HG02973 (cell line): ENCODE data around the gene NUMBL.
"Not testable (repeated sequence)": the region's sequence is repeated elsewhere in the genome, so short reads cannot be mapped to it uniquely, and the experiment has no call there.

Experiments
- ATAC-seq: cut with Tn5 transposase; IDR thresholded peaks from one replicate; pipeline ENCODE4 v1.9.1; 2021; ENCODE audit warnings: moderate library complexity; ENCODE audit not compliant: unreplicated experiment

The NUMBL gene

GRCh38 chr19:40667602-40668001, 22.8 kb downstream of the NUMBL start:
- no peak for ATAC-seq

GRCh38 chr19:40666803-40667438, 23.5 kb downstream of the NUMBL start:
- ATAC-seq: no peak

GRCh38 chr19:40663695-40664692, 26.5 kb downstream of the NUMBL start:
- no peak for ATAC-seq

GRCh38 chr19:40662925-40663694, 27.3 kb downstream of the NUMBL start:
- peak; percentile 61 for ATAC-seq

- no peak for ATAC-seq
These were observed 28.8 kb downstream of the NUMBL start for GRCh38 chr19:40661616-40662015.

GRCh38 chr19:40659566-40659965, 30.9 kb downstream of the NUMBL start:
- ATAC-seq: no peak

GRCh38 chr19:40659116-40659515, 31.3 kb downstream of the NUMBL start:
- ATAC-seq: no peak

- no peak for ATAC-seq
These were observed 32.4 kb downstream of the NUMBL start for GRCh38 chr19:40658031-40658430.

GRCh38 chr19:40655684-40656083, 34.8 kb downstream of the NUMBL start:
- ATAC-seq: not testable (repeated sequence)

GRCh38 chr19:40652303-40652702, 38.1 kb downstream of the NUMBL start:
- ATAC-seq: not testable (repeated sequence)

GRCh38 chr19:40650749-40651305, 39.6 kb downstream of the NUMBL start:
- ATAC-seq: no peak

- not testable (repeated sequence) for ATAC-seq
These were observed 40.4 kb downstream of the NUMBL start for GRCh38 chr19:40649903-40650675.

GRCh38 chr19:40646743-40647254, 43.7 kb downstream of the NUMBL start:
- no peak for ATAC-seq

GRCh38 chr19:40642757-40643305, 47.6 kb downstream of the NUMBL start:
- no peak for ATAC-seq

GRCh38 chr19:40642051-40642706, 48.3 kb downstream of the NUMBL start:
- ATAC-seq: no peak

- no peak for ATAC-seq
These were observed 49.2 kb downstream of the NUMBL start for GRCh38 chr19:40641281-40641680.

- ATAC-seq: no peak
These were observed 49.7 kb downstream of the NUMBL start for GRCh38 chr19:40640744-40641143.

- ATAC-seq: no peak
These were observed 50.8 kb downstream of the NUMBL start for GRCh38 chr19:40639638-40639982.

GRCh38 chr19:40638327-40638726, 52.1 kb downstream of the NUMBL start:
- no peak for ATAC-seq
